WTC11 (cell line): ENCODE measurements around the gene CGN. TPM values are rescaled to one million over a fixed set of nuclear protein-coding genes. Genes with fewer than 3 reads are reported as not detected.

Source experiments
- ATAC-seq: fragments of 200-7000 bp; cut with Tn5 transposase; 2 replicates; pipeline ENCODE4 v1.10.0; 2021; ENCODE audit warnings: mild to moderate bottlenecking, moderate library complexity
- CTCF ChIA-PET: fragments of 300-600 bp; sonication (Branson Sonifier 250); formaldehyde crosslinking; loops from one replicate; lab custom pipeline; 2021; ENCODE audit warnings: antibody characterized with exemption; lab: Charles Lee
- POLR2A ChIA-PET: fragments of 350-600 bp; sonication (Branson Sonifier 250); formaldehyde crosslinking; loops from one replicate; lab custom pipeline; 2021; ENCODE audit warnings: antibody characterized with exemption; lab: Charles Lee
- DNase-seq: peaks from one replicate; pipeline ENCODE4 v3.0.0; 2021; ENCODE audit warnings: low spot score
- H3K27ac Mint-ChIP-seq: 2 replicates; pipeline ENCODE4 v1.8.0; 2021; ENCODE audit warnings: mixed read lengths
- H3K27me3 Mint-ChIP-seq: 2 replicates; pipeline ENCODE4 v1.8.0; 2021; ENCODE audit warnings: low read depth, mild to moderate bottlenecking, moderate library complexity, mixed read lengths
- H3K36me3 Mint-ChIP-seq: 2 replicates; pipeline ENCODE4 v1.8.0; 2021; ENCODE audit warnings: mixed read lengths
- H3K4me1 Mint-ChIP-seq: 2 replicates; pipeline ENCODE4 v1.8.0; 2022; ENCODE audit warnings: mixed read lengths
- H3K4me3 Mint-ChIP-seq: 2 replicates; pipeline ENCODE4 v1.8.0; 2021; ENCODE audit warnings: mild to moderate bottlenecking, moderate library complexity, mixed read lengths
- H3K9me3 Mint-ChIP-seq: 2 replicates; pipeline ENCODE4 v1.8.0; 2021; ENCODE audit warnings: mixed read lengths
- CBFB ChIP-seq: sonication (generic); formaldehyde crosslinking; IDR thresholded peaks from 2 replicates; pipeline ENCODE4 v1.8.1; 2022; ENCODE audit warnings: mild to moderate bottlenecking, low read depth, missing genetic modification reagents
- FOXJ3 ChIP-seq: sonication (generic); formaldehyde crosslinking; IDR thresholded peaks from 2 replicates; pipeline ENCODE4 v1.9.0; 2021; ENCODE audit warnings: missing genetic modification reagents, mild to moderate bottlenecking, borderline replicate concordance
- GRHL2 ChIP-seq: fragments of 250-450 bp; sonication (Bioruptor Pico); IDR thresholded peaks from 2 replicates; pipeline ENCODE4 v1.8.0; 2022; ENCODE audit warnings: mild to moderate bottlenecking, moderate library complexity; ENCODE audit not compliant: insufficient replicate concordance, severe bottlenecking
- JAZF1 ChIP-seq: fragments of 250-450 bp; sonication (Bioruptor Pico); IDR thresholded peaks from 2 replicates; pipeline ENCODE4 v1.9.0; 2021; ENCODE audit warnings: moderate library complexity, mild to moderate bottlenecking, inconsistent platforms
- MXD4 ChIP-seq: fragments of 250-450 bp; sonication (Bioruptor Pico); IDR thresholded peaks from 2 replicates; pipeline ENCODE4 v1.8.0; 2021; ENCODE audit warnings: mild to moderate bottlenecking, moderate library complexity, borderline replicate concordance
- OVOL2 ChIP-seq: fragments of 250-450 bp; sonication (Bioruptor Pico); IDR thresholded peaks from 2 replicates; pipeline ENCODE4 v1.9.0; 2021; ENCODE audit warnings: mild to moderate bottlenecking, borderline replicate concordance
- PRRX2 ChIP-seq: fragments of 250-450 bp; sonication (Bioruptor Pico); IDR thresholded peaks from 2 replicates; pipeline ENCODE4 v1.8.0; 2021; ENCODE audit warnings: mild to moderate bottlenecking
- RORB ChIP-seq: fragments of 250-450 bp; sonication (Bioruptor Pico); IDR thresholded peaks from 2 replicates; pipeline ENCODE4 v1.9.0; 2021; ENCODE audit warnings: mild to moderate bottlenecking
- SMAD3 ChIP-seq: sonication (generic); formaldehyde crosslinking; IDR thresholded peaks from 2 replicates; pipeline ENCODE4 v1.8.0; 2022; ENCODE audit warnings: missing genetic modification reagents, mild to moderate bottlenecking, borderline replicate concordance
- SMAD4 ChIP-seq: sonication (generic); formaldehyde crosslinking; IDR thresholded peaks from 2 replicates; pipeline ENCODE4 v1.8.0; 2022; ENCODE audit warnings: mild to moderate bottlenecking, missing genetic modification reagents
- TEAD1 ChIP-seq: sonication (generic); formaldehyde crosslinking; IDR thresholded peaks from 2 replicates; pipeline ENCODE4 v1.8.0; 2022; ENCODE audit warnings: mild to moderate bottlenecking, missing genetic modification reagents
- TP53 ChIP-seq: sonication (generic); formaldehyde crosslinking; IDR thresholded peaks from 2 replicates; pipeline ENCODE4 v1.8.1; 2023; ENCODE audit warnings: mild to moderate bottlenecking, missing genetic modification reagents
- ZBTB21 ChIP-seq: sonication (generic); formaldehyde crosslinking; IDR thresholded peaks from 2 replicates; pipeline ENCODE4 v1.8.1; 2023; ENCODE audit warnings: mild to moderate bottlenecking, missing genetic modification reagents, borderline replicate concordance
- total RNA-seq: library from RNA; stranded (reverse); gene quantifications from 3 replicates; pipeline ENCODE4 v1.2.3, GENCODE V29; 2021
- TF ChIP-seq, protein P1 (sequence below): sonication (generic); formaldehyde crosslinking; IDR thresholded peaks from 2 replicates; pipeline ENCODE4 v1.8.1; 2022; ENCODE audit warnings: mild to moderate bottlenecking, missing genetic modification reagents, moderate library complexity, borderline replicate concordance
- TF ChIP-seq, protein P2 (sequence below): sonication (generic); formaldehyde crosslinking; IDR thresholded peaks from 2 replicates; pipeline ENCODE4 v1.8.1; 2022; ENCODE audit warnings: mild to moderate bottlenecking, moderate library complexity, missing genetic modification reagents
- TF ChIP-seq, protein P3 (sequence below): sonication (generic); formaldehyde crosslinking; IDR thresholded peaks from 2 replicates; pipeline ENCODE4 v1.8.1; 2023; ENCODE audit warnings: mild to moderate bottlenecking, missing genetic modification reagents, borderline replicate concordance
- TF ChIP-seq, protein P4 (sequence below): sonication (generic); formaldehyde crosslinking; IDR thresholded peaks from 2 replicates; pipeline ENCODE4 v1.8.1; 2023; ENCODE audit warnings: mild to moderate bottlenecking, moderate library complexity, missing genetic modification reagents
- TF ChIP-seq, protein P5 (sequence below): sonication (generic); formaldehyde crosslinking; IDR thresholded peaks from 2 replicates; pipeline ENCODE4 v1.8.1; 2023; ENCODE audit warnings: mild to moderate bottlenecking, missing genetic modification reagents, moderate library complexity
- TF ChIP-seq, protein P6 (sequence below): sonication (generic); formaldehyde crosslinking; IDR thresholded peaks from 2 replicates; pipeline ENCODE4 v1.8.1; 2023; ENCODE audit warnings: mild to moderate bottlenecking, missing genetic modification reagents, moderate library complexity
- TF ChIP-seq, protein P7 (sequence below): sonication (generic); formaldehyde crosslinking; IDR thresholded peaks from 2 replicates; pipeline ENCODE4 v1.8.1; 2023; ENCODE audit warnings: mild to moderate bottlenecking, missing genetic modification reagents

Gene CGN
- total RNA-seq, 1 experiment from 2014 or later: 68.7 TPM

DNA sequence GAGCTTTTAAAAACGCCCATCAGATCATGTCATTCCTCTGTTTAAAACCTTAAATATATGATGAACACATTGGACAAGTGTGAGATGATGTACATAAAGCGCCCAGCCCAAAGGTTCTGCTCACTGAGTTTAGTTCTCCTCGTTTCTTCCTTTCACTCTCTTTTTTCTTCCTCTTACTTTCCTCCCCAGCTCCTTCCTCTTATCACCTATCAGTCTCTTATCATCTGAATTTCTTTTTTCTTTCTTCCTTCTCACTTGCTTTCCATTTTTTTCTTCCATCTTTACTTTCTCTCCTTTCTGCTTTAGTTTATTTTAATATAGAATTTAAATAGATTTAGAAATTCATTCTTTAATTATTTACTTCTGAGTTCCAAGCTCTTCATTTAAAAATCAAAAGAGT, 34.1 kb upstream of the CGN start:
- H3K27ac Mint-ChIP-seq: no peak overlapping the region
- TF ChIP-seq GRHL2 (no peak), TEAD1 (CRISPR knock-in tag) (no peak), OVOL2 (no peak), FOXJ3 (CRISPR knock-in tag) (no peak), SMAD4 (CRISPR knock-in tag) (no peak), CBFB (CRISPR knock-in tag) (no peak), SMAD3 (CRISPR knock-in tag) (no peak), JAZF1 (CRISPR knock-in tag) (no peak), ZBTB21 (CRISPR knock-in tag) (no peak), RORB (no peak), PRRX2 (CRISPR knock-in tag) (no peak), TP53 (CRISPR knock-in tag) (no peak), MXD4 (CRISPR knock-in tag) (no peak)
- TF ChIP-seq, protein P1, sequence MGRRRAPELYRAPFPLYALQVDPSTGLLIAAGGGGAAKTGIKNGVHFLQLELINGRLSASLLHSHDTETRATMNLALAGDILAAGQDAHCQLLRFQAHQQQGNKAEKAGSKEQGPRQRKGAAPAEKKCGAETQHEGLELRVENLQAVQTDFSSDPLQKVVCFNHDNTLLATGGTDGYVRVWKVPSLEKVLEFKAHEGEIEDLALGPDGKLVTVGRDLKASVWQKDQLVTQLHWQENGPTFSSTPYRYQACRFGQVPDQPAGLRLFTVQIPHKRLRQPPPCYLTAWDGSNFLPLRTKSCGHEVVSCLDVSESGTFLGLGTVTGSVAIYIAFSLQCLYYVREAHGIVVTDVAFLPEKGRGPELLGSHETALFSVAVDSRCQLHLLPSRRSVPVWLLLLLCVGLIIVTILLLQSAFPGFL (CRISPR knock-in tag): no peak
- TF ChIP-seq, protein P2, sequence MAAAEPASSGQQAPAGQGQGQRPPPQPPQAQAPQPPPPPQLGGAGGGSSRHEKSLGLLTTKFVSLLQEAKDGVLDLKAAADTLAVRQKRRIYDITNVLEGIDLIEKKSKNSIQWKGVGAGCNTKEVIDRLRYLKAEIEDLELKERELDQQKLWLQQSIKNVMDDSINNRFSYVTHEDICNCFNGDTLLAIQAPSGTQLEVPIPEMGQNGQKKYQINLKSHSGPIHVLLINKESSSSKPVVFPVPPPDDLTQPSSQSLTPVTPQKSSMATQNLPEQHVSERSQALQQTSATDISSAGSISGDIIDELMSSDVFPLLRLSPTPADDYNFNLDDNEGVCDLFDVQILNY (CRISPR knock-in tag): no peak
- TF ChIP-seq, protein P3, sequence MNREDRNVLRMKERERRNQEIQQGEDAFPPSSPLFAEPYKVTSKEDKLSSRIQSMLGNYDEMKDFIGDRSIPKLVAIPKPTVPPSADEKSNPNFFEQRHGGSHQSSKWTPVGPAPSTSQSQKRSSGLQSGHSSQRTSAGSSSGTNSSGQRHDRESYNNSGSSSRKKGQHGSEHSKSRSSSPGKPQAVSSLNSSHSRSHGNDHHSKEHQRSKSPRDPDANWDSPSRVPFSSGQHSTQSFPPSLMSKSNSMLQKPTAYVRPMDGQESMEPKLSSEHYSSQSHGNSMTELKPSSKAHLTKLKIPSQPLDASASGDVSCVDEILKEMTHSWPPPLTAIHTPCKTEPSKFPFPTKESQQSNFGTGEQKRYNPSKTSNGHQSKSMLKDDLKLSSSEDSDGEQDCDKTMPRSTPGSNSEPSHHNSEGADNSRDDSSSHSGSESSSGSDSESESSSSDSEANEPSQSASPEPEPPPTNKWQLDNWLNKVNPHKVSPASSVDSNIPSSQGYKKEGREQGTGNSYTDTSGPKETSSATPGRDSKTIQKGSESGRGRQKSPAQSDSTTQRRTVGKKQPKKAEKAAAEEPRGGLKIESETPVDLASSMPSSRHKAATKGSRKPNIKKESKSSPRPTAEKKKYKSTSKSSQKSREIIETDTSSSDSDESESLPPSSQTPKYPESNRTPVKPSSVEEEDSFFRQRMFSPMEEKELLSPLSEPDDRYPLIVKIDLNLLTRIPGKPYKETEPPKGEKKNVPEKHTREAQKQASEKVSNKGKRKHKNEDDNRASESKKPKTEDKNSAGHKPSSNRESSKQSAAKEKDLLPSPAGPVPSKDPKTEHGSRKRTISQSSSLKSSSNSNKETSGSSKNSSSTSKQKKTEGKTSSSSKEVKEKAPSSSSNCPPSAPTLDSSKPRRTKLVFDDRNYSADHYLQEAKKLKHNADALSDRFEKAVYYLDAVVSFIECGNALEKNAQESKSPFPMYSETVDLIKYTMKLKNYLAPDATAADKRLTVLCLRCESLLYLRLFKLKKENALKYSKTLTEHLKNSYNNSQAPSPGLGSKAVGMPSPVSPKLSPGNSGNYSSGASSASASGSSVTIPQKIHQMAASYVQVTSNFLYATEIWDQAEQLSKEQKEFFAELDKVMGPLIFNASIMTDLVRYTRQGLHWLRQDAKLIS (CRISPR knock-in tag): no peak
- TF ChIP-seq, protein P4, sequence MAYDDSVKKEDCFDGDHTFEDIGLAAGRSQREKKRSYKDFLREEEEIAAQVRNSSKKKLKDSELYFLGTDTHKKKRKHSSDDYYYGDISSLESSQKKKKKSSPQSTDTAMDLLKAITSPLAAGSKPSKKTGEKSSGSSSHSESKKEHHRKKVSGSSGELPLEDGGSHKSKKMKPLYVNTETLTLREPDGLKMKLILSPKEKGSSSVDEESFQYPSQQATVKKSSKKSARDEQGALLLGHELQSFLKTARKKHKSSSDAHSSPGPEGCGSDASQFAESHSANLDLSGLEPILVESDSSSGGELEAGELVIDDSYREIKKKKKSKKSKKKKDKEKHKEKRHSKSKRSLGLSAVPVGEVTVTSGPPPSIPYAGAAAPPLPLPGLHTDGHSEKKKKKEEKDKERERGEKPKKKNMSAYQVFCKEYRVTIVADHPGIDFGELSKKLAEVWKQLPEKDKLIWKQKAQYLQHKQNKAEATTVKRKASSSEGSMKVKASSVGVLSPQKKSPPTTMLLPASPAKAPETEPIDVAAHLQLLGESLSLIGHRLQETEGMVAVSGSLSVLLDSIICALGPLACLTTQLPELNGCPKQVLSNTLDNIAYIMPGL (CRISPR knock-in tag): no peak
- TF ChIP-seq, protein P5, sequence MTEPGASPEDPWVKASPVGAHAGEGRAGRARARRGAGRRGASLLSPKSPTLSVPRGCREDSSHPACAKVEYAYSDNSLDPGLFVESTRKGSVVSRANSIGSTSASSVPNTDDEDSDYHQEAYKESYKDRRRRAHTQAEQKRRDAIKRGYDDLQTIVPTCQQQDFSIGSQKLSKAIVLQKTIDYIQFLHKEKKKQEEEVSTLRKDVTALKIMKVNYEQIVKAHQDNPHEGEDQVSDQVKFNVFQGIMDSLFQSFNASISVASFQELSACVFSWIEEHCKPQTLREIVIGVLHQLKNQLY: no peak
- TF ChIP-seq, protein P6, sequence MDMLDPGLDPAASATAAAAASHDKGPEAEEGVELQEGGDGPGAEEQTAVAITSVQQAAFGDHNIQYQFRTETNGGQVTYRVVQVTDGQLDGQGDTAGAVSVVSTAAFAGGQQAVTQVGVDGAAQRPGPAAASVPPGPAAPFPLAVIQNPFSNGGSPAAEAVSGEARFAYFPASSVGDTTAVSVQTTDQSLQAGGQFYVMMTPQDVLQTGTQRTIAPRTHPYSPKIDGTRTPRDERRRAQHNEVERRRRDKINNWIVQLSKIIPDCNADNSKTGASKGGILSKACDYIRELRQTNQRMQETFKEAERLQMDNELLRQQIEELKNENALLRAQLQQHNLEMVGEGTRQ (CRISPR knock-in tag): no peak
- TF ChIP-seq, protein P7, sequence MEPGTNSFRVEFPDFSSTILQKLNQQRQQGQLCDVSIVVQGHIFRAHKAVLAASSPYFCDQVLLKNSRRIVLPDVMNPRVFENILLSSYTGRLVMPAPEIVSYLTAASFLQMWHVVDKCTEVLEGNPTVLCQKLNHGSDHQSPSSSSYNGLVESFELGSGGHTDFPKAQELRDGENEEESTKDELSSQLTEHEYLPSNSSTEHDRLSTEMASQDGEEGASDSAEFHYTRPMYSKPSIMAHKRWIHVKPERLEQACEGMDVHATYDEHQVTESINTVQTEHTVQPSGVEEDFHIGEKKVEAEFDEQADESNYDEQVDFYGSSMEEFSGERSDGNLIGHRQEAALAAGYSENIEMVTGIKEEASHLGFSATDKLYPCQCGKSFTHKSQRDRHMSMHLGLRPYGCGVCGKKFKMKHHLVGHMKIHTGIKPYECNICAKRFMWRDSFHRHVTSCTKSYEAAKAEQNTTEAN: no peak
- peaks cover 5% of the 10 kb centered on the region for H3K4me1 Mint-ChIP-seq
- ATAC-seq: no peak
- DNase-seq: no peak
- ChIA-PET POLR2A (no interaction called here), CTCF (no interaction called here)
- no peak overlapping the region for H3K4me3 Mint-ChIP-seq
- peaks cover 5% of the 10 kb centered on the region for H3K9me3 Mint-ChIP-seq
- peaks cover 2% of the 10 kb centered on the region; the same call in 1 of the 2 replicates for H3K36me3 Mint-ChIP-seq
- peaks cover 14% of the 10 kb centered on the region for H3K27me3 Mint-ChIP-seq
